NCI-H1436 (cell line): ENCODE measurements around the gene C3AR1.
"Not testable (repeated sequence)": the region's sequence is repeated elsewhere in the genome, so short reads cannot be mapped to it uniquely, and the experiment has no call there.

Experiments used
- DNase-seq: peaks from one replicate; lab custom pipeline; 2025; lab: John Stamatoyannopoulos, UW

Gene C3AR1

GRCh38 chr12:8057306-8057705, 8.9 kb downstream of the C3AR1 start:
- DNase-seq: no peak

GRCh38 chr12:8054816-8055215, 11.3 kb downstream of the C3AR1 start:
- DNase-seq: no peak

GRCh38 chr12:8052679-8053078, 13.5 kb downstream of the C3AR1 start:
- no peak for DNase-seq

GRCh38 chr12:8050600-8051250, 15.4 kb downstream of the C3AR1 start:
- no peak for DNase-seq

- no peak for DNase-seq
These were observed 17.3 kb downstream of the C3AR1 start for GRCh38 chr12:8048906-8049305.

- DNase-seq: no peak
These were observed 18.3 kb downstream of the C3AR1 start for GRCh38 chr12:8047842-8048241.

GRCh38 chr12:8045952-8046944, 19.9 kb downstream of the C3AR1 start:
- DNase-seq: peak; percentile 41

GRCh38 chr12:8040791-8041190, 25.4 kb downstream of the C3AR1 start:
- no peak for DNase-seq

- peak; percentile 7 for DNase-seq
These were observed 27.5 kb downstream of the C3AR1 start for GRCh38 chr12:8038659-8039114.

- DNase-seq: no peak
These were observed 28.2 kb downstream of the C3AR1 start for GRCh38 chr12:8037947-8038346.

GRCh38 chr12:8037046-8037663, 29.0 kb downstream of the C3AR1 start:
- no peak for DNase-seq

GRCh38 chr12:8036346-8036745, 29.8 kb downstream of the C3AR1 start:
- DNase-seq: no peak

- DNase-seq: no peak
These were observed 30.6 kb downstream of the C3AR1 start for GRCh38 chr12:8035440-8036010.

GRCh38 chr12:8034802-8035201, 31.4 kb downstream of the C3AR1 start:
- DNase-seq: no peak

GRCh38 chr12:8033153-8034044, 32.8 kb downstream of the C3AR1 start:
- DNase-seq: peak; percentile 62

- peak; percentile 29 for DNase-seq
These were observed 33.7 kb downstream of the C3AR1 start, which contains the start of gene FOXJ2 for GRCh38 chr12:8032242-8033152. TSS of gene FOXJ2 (plus strand) at chr12:8032716. CDS start at chr12:8039833, 7,117 bp downstream.

- no peak for DNase-seq
These were observed 34.3 kb downstream of the C3AR1 start for GRCh38 chr12:8031872-8032241.

GRCh38 chr12:8031017-8031416, 35.1 kb downstream of the C3AR1 start:
- DNase-seq: not testable (repeated sequence)

GRCh38 chr12:8030189-8030588, 36.0 kb downstream of the C3AR1 start:
- no peak for DNase-seq

GRCh38 chr12:8028267-8028666, 37.9 kb downstream of the C3AR1 start:
- no peak for DNase-seq
